ENCODE data around the gene IL10RB.

DNA sequence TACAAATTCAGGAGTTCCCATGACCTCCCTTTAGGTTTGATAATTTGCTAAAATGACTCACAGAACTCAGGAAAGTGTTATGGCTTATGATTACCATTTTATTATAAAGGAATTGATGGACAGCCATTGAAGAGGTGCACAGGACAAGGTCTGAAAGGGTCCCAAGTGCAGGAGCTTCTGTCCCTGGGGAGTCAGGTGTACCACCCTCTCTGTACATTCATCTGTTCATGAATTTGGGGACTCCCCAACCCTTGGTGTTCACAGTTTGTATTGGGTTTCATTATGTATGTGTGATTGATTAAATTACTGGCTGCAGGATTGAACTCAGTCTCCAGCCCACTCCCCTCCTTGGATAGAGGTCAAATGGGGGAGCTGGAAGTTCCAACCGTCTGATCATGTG is 10.8 kb upstream of the IL10RB start:
- TF ChIP-seq, protein P1, sequence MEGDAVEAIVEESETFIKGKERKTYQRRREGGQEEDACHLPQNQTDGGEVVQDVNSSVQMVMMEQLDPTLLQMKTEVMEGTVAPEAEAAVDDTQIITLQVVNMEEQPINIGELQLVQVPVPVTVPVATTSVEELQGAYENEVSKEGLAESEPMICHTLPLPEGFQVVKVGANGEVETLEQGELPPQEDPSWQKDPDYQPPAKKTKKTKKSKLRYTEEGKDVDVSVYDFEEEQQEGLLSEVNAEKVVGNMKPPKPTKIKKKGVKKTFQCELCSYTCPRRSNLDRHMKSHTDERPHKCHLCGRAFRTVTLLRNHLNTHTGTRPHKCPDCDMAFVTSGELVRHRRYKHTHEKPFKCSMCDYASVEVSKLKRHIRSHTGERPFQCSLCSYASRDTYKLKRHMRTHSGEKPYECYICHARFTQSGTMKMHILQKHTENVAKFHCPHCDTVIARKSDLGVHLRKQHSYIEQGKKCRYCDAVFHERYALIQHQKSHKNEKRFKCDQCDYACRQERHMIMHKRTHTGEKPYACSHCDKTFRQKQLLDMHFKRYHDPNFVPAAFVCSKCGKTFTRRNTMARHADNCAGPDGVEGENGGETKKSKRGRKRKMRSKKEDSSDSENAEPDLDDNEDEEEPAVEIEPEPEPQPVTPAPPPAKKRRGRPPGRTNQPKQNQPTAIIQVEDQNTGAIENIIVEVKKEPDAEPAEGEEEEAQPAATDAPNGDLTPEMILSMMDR (IDR thresholded peaks at IDR 0.05) = no peak
- TF ChIP-seq EP300 (IDR thresholded peaks at IDR 0.05) (no peak), POLR2A (IDR thresholded peaks at IDR 0.05) (no peak), POLR2AphosphoS5 (IDR thresholded peaks at IDR 0.05) (no peak)

Data from sigmoid colon (tissue), 4 donors.